Measurements from ENCODE around the gene DNAH5.
"Not testable (repeated sequence)": the region's sequence is repeated elsewhere in the genome, so short reads cannot be mapped to it uniquely, and the experiment has no call there.

Gene DNAH5

DNA sequence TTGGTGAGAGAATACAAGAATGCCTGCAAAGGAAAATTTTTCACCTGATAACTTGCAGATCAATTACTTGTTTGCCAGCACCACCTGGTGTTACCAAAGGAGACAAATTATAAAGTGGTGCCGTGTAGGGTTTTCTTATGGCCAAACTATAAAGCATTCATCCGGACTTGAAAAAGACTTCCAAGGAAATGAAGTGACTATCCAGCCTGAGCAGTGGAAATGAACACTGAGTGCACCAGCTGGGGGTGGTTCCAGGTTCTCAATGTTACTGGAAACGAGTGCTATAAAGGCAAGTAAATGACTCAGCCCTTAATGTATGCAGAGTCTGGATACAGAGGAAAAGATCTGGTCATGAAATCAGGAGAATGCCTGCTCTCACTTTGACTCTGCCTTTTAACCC is 113.1 kb downstream of the DNAH5 start:
- WGBS: 62% methylated on average over 3 of the region's 3 CpGs
- Histone ChIP-seq H3K27me3 (ENCODE audit: insufficient read depth, low read length) (no peaks in the 10 kb centered on the region), H3K36me3 (ENCODE audit: insufficient read depth, low read length) (no peaks in the 10 kb centered on the region), H3K27ac (ENCODE audit: low read depth, low read length) (no peak overlapping the region), H3K4me1 (ENCODE audit: insufficient read depth, low read length) (no peaks in the 10 kb centered on the region), H3K9me3 (ENCODE audit: insufficient read depth, low read depth, low read length) (peaks cover 24% of the 10 kb centered on the region), H3K9ac (ENCODE audit: low read depth, low read length) (no peak overlapping the region), H3K4me3 (ENCODE audit: low read length) (no peak overlapping the region)

DNA sequence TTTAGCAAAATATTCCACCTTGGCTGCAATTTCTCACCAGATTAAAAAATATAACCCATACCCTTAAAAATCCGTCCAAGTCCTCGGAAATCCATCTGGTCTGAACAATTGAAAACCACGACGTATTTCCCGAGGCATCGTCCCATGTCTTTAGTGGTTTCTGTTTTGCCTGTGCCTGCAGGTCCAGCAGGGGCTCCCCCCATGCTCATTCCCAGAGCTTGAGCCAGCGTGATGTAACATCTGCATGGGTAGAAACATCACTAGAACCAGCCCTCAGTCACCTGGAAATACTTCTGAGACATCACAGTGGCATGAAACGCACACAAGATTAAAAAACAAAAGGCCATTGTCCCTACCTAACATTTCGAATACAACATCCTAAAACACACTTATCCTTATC is 114.0 kb downstream of the DNAH5 start:
- WGBS: 90% methylated on average over 8 of the region's 9 CpGs

DNA sequence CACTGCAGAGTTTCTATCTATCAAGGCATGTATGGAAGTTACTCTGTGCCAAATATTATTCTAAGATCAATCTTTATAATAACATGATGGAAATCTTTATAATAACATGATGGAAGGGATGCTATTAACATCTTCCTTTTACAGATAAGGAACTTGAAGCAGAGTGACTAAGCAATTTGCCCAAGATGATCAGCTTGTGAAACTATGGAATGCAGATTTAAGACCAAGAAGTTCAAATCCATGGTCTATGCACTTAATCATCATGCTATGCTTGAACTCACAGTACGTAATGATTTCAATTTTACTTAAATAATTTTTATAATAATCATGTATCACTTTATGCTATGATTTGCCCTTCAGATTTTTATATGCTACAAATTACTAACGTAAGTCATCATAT is 123.1 kb downstream of the DNAH5 start:
- Histone ChIP-seq H3K27ac (ENCODE audit: low read depth, low read length) (no peak overlapping the region), H3K4me1 (ENCODE audit: insufficient read depth, low read length) (no peaks in the 10 kb centered on the region), H3K36me3 (ENCODE audit: insufficient read depth, low read length) (no peaks in the 10 kb centered on the region), H3K9ac (ENCODE audit: low read depth, low read length) (no peak overlapping the region), H3K4me3 (ENCODE audit: low read length) (no peak overlapping the region), H3K27me3 (ENCODE audit: insufficient read depth, low read length) (no peaks in the 10 kb centered on the region), H3K9me3 (ENCODE audit: insufficient read depth, low read depth, low read length) (no peaks in the 10 kb centered on the region)
- no CpG with 5 or more reads among the region's 2 CpGs for WGBS

More for the DNA sequence above, 114.0 kb downstream of the DNAH5 start:
- no peak overlapping the region for H3K4me3 ChIP-seq (ENCODE audit: low read length)
- H3K4me1 ChIP-seq (ENCODE audit: insufficient read depth, low read length): no peaks in the 10 kb centered on the region
- no peak overlapping the region for H3K9ac ChIP-seq (ENCODE audit: low read depth, low read length)
- H3K27me3 ChIP-seq (ENCODE audit: insufficient read depth, low read length): no peaks in the 10 kb centered on the region
- no peak overlapping the region for H3K27ac ChIP-seq (ENCODE audit: low read depth, low read length)
- H3K36me3 ChIP-seq (ENCODE audit: insufficient read depth, low read length): no peaks in the 10 kb centered on the region
- peaks cover 24% of the 10 kb centered on the region for H3K9me3 ChIP-seq (ENCODE audit: insufficient read depth, low read depth, low read length)

DNA sequence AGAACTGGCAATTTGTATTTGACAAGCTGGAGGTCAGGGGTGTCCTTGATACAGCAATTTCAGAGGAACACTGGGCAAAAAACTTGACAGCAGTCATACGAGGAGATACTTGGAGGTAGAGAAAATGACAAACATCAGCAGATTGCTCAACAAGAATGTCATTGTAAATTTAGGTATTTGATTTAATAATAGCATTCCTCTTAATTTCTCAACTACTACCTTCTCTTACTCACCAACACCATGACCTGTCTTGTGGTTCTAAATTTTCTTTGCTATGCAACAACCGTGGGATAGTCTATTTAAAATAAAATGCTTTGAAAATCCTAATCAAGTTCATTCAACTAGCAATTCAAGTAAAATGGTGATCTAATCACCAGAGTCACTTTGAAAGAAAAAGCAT is 128.4 kb downstream of the DNAH5 start:
- no peak overlapping the region for H3K4me3 ChIP-seq (ENCODE audit: low read length)
- no peaks in the 10 kb centered on the region for H3K4me1 ChIP-seq (ENCODE audit: insufficient read depth, low read length)
- H3K9ac ChIP-seq (ENCODE audit: low read depth, low read length): no peak overlapping the region
- no peaks in the 10 kb centered on the region for H3K27me3 ChIP-seq (ENCODE audit: insufficient read depth, low read length)
- no peaks in the 10 kb centered on the region for H3K9me3 ChIP-seq (ENCODE audit: insufficient read depth, low read depth, low read length)
- H3K36me3 ChIP-seq (ENCODE audit: insufficient read depth, low read length): no peaks in the 10 kb centered on the region
- 100% methylated on average over 1 of the region's 2 CpGs for WGBS
- H3K27ac ChIP-seq (ENCODE audit: low read depth, low read length): no peak overlapping the region

DNA sequence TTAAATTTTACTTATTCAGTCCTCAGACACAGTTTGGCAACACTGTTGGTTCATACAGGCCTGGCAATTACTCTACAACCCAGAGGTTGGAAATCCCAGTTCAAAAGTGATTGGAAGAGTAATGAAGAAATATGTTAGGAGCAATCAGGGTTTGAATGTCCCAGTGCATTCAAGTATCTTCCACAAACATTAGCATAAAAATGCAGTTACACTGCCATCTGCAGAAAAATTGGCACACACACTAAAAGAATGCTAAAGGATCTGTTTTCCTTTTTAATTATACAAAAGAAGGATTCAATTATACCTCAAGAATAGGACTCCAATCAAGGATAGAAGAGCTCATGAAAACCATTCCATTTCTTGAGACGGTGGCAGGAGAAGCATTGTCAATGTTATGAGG is 130.2 kb downstream of the DNAH5 start:
- Histone ChIP-seq H3K9ac (ENCODE audit: low read depth, low read length) (no peak overlapping the region), H3K36me3 (ENCODE audit: insufficient read depth, low read length) (no peaks in the 10 kb centered on the region), H3K4me1 (ENCODE audit: insufficient read depth, low read length) (no peaks in the 10 kb centered on the region), H3K9me3 (ENCODE audit: insufficient read depth, low read depth, low read length) (no peaks in the 10 kb centered on the region), H3K4me3 (ENCODE audit: low read length) (no peak overlapping the region), H3K27ac (ENCODE audit: low read depth, low read length) (no peak overlapping the region), H3K27me3 (ENCODE audit: insufficient read depth, low read length) (no peaks in the 10 kb centered on the region)
- WGBS: 96% methylated on average over 1 of the region's 1 CpG

DNA sequence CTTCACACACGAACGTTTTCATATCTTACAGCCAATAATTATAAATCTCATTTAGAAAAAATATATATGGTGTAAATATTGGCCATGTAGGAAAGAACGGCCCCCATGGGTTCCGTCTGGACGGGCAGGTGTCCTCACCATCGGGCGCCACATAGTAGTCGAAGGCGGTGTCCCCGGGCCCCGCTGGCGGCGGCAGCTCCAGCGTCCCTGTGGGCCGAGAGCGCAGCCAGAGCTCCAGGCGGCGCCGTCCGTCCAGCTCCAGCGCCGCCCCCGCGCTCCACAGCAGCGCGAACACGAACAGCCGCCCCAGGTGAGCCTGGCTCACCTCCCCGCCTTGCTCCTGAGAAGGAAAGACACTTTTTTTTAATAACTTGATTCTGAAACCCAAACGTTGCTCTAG is 134.6 kb downstream of the DNAH5 start:
- H3K27ac ChIP-seq (ENCODE audit: low read depth, low read length): no peak overlapping the region

DNA sequence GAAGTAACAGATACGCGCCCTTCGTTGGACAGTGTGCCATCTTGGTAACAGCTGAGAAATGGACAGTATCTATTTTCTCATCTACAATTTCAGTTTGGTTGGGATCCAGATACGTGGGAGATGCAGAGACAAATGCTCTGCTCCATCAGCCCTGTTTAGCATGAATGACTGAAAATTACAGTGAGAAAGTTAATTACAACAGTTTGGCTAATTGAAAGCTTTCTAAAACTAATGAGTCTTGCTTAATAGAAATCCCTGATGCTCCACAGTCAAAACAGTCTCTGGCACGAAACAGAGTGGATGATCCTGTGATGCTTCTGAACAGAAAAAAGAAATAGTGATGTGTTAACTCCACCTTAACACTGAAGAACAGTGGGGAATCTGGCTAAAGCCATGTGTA is 140.2 kb downstream of the DNAH5 start:
- 94% methylated on average over 5 of the region's 5 CpGs for WGBS
- H3K36me3 ChIP-seq (ENCODE audit: insufficient read depth, low read length): no peaks in the 10 kb centered on the region
- H3K9me3 ChIP-seq (ENCODE audit: insufficient read depth, low read depth, low read length): peaks cover 5% of the 10 kb centered on the region; the same call in 1 of the 2 replicates

More for the DNA sequence above, 134.6 kb downstream of the DNAH5 start:
- H3K9ac ChIP-seq (ENCODE audit: low read depth, low read length): no peak overlapping the region
- no peaks in the 10 kb centered on the region for H3K4me1 ChIP-seq (ENCODE audit: insufficient read depth, low read length)
- H3K27me3 ChIP-seq (ENCODE audit: insufficient read depth, low read length): no peaks in the 10 kb centered on the region
- H3K4me3 ChIP-seq (ENCODE audit: low read length): no peak overlapping the region
- 91% methylated on average over 28 of the region's 30 CpGs for WGBS
- no peaks in the 10 kb centered on the region for H3K36me3 ChIP-seq (ENCODE audit: insufficient read depth, low read length)
- H3K9me3 ChIP-seq (ENCODE audit: insufficient read depth, low read depth, low read length): peaks cover 5% of the 10 kb centered on the region; the same call in 1 of the 2 replicates

DNA sequence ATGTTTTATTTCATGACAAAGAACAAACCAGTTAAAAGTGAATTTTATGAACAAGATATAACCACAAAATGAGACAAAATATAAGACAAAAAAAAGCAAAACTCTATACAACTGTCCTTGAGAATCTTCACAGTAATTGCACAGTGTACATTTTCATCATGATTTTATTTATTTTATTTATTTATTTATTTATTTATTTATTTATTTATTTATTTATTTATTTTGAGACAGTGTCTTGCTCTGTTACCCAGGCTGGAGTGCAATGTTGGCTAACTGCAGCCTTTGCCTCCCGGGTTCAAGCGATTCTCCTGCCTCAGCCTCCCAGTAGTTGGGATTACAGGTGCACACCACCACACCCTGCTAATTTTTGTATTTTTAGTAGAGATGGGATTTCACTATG is 145.9 kb downstream of the DNAH5 start:
- WGBS: 97% methylated on average over 2 of the region's 2 CpGs
- not testable (repeated sequence) for H3K4me3 ChIP-seq (ENCODE audit: low read length); H3K27me3 ChIP-seq (ENCODE audit: insufficient read depth, low read length); H3K27ac ChIP-seq (ENCODE audit: low read depth, low read length); H3K36me3 ChIP-seq (ENCODE audit: insufficient read depth, low read length); H3K9ac ChIP-seq (ENCODE audit: low read depth, low read length); H3K4me1 ChIP-seq (ENCODE audit: insufficient read depth, low read length); H3K9me3 ChIP-seq (ENCODE audit: insufficient read depth, low read depth, low read length)

More for the DNA sequence above, 140.2 kb downstream of the DNAH5 start:
- H3K4me1 ChIP-seq (ENCODE audit: insufficient read depth, low read length): no peaks in the 10 kb centered on the region
- no peak overlapping the region for H3K9ac ChIP-seq (ENCODE audit: low read depth, low read length)
- no peaks in the 10 kb centered on the region for H3K27me3 ChIP-seq (ENCODE audit: insufficient read depth, low read length)
- H3K27ac ChIP-seq (ENCODE audit: low read depth, low read length): no peak overlapping the region
- H3K4me3 ChIP-seq (ENCODE audit: low read length): no peak overlapping the region

DNA sequence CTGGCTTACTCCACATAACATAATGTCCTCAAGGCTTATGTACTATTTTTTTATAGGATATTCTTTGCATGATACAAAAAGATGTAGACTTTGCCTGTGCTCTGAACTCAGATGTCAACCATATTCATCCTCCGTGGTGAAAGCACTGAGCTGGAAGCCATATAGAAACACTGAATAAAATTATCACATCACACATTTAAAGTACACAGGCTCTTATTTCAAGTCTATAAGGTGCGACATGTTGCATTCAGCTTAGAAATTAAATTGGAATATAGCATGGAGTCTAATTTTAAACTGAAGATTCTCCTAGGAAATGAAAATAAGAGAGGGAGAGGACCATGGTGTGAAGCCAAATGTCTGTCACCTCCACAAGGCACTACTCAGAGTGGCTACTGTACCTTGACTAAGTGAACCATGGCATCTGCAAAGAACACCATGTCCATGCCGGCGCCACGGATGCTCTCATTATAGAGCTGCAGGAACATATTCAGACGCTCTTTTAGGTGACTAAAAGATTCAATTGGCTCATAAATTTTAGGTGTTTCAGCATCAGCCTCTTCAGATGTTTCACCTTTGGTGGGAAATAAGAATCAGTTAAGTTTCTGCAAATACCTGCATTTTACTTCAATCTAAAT is 158.6 kb downstream of the DNAH5 start:
- no peaks in the 10 kb centered on the region for H3K36me3 ChIP-seq (ENCODE audit: insufficient read depth, low read length)
- no peaks in the 10 kb centered on the region for H3K9me3 ChIP-seq (ENCODE audit: insufficient read depth, low read depth, low read length)
- no peak overlapping the region for H3K4me3 ChIP-seq (ENCODE audit: low read length)
- H3K27ac ChIP-seq (ENCODE audit: low read depth, low read length): no peak overlapping the region
- H3K9ac ChIP-seq (ENCODE audit: low read depth, low read length): no peak overlapping the region
- no peaks in the 10 kb centered on the region for H3K4me1 ChIP-seq (ENCODE audit: insufficient read depth, low read length)
- H3K27me3 ChIP-seq (ENCODE audit: insufficient read depth, low read length): no peaks in the 10 kb centered on the region
- WGBS: 94% methylated on average over 6 of the region's 6 CpGs

DNA sequence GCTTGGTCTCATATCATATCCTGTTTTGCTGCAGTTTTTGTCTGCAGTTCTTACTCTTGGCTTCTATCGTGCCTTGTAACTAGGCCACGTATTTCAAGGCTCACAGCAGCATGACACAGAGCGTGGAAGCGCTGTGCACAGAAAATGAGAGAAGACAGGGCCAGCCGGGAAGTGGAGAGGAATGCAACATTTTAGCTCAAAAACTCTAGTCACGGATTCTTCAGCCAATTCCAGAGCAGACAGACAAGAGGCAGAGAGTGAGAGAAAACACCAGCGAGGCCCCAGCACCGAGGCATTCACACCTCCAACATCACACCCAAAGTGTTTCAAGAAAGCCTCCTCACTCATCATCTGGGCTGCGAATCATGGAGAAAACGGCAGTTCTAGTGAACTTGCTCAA is 160.8 kb downstream of the DNAH5 start:
- no peaks in the 10 kb centered on the region for H3K27me3 ChIP-seq (ENCODE audit: insufficient read depth, low read length)
- 90% methylated on average over 10 of the region's 10 CpGs for WGBS
- H3K4me3 ChIP-seq (ENCODE audit: low read length): no peak overlapping the region
- H3K4me1 ChIP-seq (ENCODE audit: insufficient read depth, low read length): no peaks in the 10 kb centered on the region
- H3K36me3 ChIP-seq (ENCODE audit: insufficient read depth, low read length): no peaks in the 10 kb centered on the region
- no peak overlapping the region for H3K27ac ChIP-seq (ENCODE audit: low read depth, low read length)
- no peaks in the 10 kb centered on the region for H3K9me3 ChIP-seq (ENCODE audit: insufficient read depth, low read depth, low read length)
- H3K9ac ChIP-seq (ENCODE audit: low read depth, low read length): no peak overlapping the region

DNA sequence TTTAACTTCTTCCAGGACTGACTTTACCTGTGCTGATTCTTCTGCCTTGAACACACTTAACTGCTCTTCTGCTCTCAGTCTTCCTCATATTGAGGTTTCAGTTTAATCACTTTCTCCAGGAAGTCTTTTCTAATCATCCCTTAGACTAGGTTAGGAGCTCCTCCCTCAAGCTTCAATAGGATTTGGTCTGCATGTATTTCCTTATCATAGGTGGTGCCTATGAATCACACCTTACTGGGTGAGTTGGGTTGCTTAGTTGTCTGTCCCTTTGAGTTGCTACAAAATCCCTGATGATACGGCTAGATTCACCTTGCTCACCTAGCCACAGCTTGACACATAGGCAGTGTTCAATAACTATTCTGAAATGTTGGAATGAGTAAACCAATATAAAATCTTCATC is 164.4 kb downstream of the DNAH5 start:
- Histone ChIP-seq H3K4me1 (ENCODE audit: insufficient read depth, low read length) (no peaks in the 10 kb centered on the region), H3K9ac (ENCODE audit: low read depth, low read length) (no peak overlapping the region), H3K4me3 (ENCODE audit: low read length) (no peak overlapping the region), H3K27me3 (ENCODE audit: insufficient read depth, low read length) (no peaks in the 10 kb centered on the region), H3K36me3 (ENCODE audit: insufficient read depth, low read length) (no peaks in the 10 kb centered on the region), H3K27ac (ENCODE audit: low read depth, low read length) (no peak overlapping the region), H3K9me3 (ENCODE audit: insufficient read depth, low read depth, low read length) (no peaks in the 10 kb centered on the region)
- WGBS: 100% methylated on average over 1 of the region's 1 CpG

DNA sequence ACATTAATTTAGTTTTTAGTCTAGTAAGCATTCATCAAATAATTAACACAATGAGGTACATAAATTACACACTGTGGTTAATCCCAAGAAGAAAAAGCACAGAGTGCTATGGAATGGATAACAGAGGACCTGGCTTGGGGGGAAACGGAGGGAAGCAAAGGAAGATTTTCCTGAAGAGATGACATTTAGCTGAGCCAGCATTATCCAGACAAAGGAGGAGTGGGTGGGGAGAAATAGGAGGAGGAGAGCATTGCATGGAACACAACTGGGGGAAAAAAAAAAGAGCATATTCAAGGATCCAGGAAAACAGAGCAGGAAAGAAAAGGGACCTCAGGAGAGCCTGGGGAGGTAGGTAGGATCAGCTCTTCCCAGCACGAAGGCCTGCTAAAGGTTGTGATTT is 170.8 kb downstream of the DNAH5 start:
- Histone ChIP-seq H3K9me3 (ENCODE audit: insufficient read depth, low read depth, low read length) (no peaks in the 10 kb centered on the region), H3K4me3 (ENCODE audit: low read length) (no peak overlapping the region), H3K4me1 (ENCODE audit: insufficient read depth, low read length) (no peaks in the 10 kb centered on the region), H3K27me3 (ENCODE audit: insufficient read depth, low read length) (no peaks in the 10 kb centered on the region), H3K9ac (ENCODE audit: low read depth, low read length) (no peak overlapping the region), H3K36me3 (ENCODE audit: insufficient read depth, low read length) (no peaks in the 10 kb centered on the region), H3K27ac (ENCODE audit: low read depth, low read length) (no peak overlapping the region)
- 79% methylated on average over 2 of the region's 2 CpGs for WGBS

Measured in HUES64 (cell line).